Right lobe of liver (tissue), 4 donors: Measurements from ENCODE around the gene NKAIN1.

Source experiments
- POLR2A ChIP-seq: fragments of 450-650 bp; IDR thresholded peaks from one replicate; pipeline ENCODE4 v1.6.1; 2017; ENCODE audit warnings: antibody characterized with exemption, mild to moderate bottlenecking
- TF ChIP-seq, protein P1 (sequence below), 4 donors: fragments of 200-600 bp in 3 of 4; fragments of 450-650 bp in 1 of 4; IDR thresholded peaks; one replicate each; pipeline versions ENCODE4 v1.5.1 to v1.8.0; 2016 to 2022; ENCODE audit warnings: antibody characterized with exemption in 4 of 4, mild to moderate bottlenecking in 2 of 4
- donor health status: DM: no; HTN: no; CAD: no.
- donor health status: DM: no; HTN: no; CAD: no.
- donor health status: DM: no; HTN: yes; CAD: no.

DNA sequence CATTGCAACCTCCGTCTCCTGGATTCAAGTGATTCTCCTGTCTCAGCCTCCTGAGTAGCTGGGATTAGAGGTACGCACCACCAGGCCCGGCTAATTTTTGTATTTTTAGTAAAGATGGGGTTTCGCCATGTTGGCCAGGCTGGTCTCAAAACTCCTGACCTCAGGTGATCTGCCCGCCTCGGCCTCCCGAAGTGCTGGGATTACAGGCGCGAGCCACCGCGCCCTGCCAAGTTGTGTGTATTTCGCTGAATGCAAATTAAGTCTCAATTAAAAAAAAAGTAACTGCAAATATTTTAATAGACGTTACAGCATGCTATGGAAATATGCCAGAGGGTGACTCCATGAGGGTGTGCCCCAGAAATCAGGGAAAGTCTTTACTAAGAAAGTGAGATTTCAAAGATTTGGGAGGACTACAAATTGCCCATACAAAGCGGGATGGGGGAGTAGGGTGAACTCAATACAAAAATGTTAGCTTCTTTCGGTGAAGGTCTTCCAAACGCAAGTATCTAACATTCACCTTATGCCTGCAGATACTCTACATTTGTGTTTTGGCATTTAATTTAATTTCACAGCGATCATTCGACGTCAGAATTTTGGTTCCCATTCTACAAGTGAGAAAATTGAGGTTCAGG is 85.6 kb downstream of the NKAIN1 start:
- TF ChIP-seq, protein P1, sequence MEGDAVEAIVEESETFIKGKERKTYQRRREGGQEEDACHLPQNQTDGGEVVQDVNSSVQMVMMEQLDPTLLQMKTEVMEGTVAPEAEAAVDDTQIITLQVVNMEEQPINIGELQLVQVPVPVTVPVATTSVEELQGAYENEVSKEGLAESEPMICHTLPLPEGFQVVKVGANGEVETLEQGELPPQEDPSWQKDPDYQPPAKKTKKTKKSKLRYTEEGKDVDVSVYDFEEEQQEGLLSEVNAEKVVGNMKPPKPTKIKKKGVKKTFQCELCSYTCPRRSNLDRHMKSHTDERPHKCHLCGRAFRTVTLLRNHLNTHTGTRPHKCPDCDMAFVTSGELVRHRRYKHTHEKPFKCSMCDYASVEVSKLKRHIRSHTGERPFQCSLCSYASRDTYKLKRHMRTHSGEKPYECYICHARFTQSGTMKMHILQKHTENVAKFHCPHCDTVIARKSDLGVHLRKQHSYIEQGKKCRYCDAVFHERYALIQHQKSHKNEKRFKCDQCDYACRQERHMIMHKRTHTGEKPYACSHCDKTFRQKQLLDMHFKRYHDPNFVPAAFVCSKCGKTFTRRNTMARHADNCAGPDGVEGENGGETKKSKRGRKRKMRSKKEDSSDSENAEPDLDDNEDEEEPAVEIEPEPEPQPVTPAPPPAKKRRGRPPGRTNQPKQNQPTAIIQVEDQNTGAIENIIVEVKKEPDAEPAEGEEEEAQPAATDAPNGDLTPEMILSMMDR (IDR thresholded peaks at IDR 0.05), result no peak
- no peak for TF ChIP-seq POLR2A
